Spleen (tissue), 11 donors: ENCODE data around the gene USP2. TPM values are rescaled to one million over a fixed set of nuclear protein-coding genes. Genes with fewer than 3 reads are reported as not detected.
"Not testable (repeated sequence)": the region's sequence is repeated elsewhere in the genome, so short reads cannot be mapped to it uniquely, and the experiment has no call there.

Source experiments
- DNase-seq: peaks from one replicate; pipeline ENCODE4 v3.0.0-alpha.2; 2020
- H3K27ac ChIP-seq, 8 donors: fragments of 200-600 bp; sonication (generic) in 7 of 8; 1 replicate in 4 of 8; 2 replicates in 4 of 8; pipeline versions ENCODE4 v1.5.0 to v1.8.0; 2016 to 2021; ENCODE audit warnings: inconsistent platforms in 4 of 8, mild to moderate bottlenecking in 4 of 8, moderate library complexity in 1 of 8
- H3K27me3 ChIP-seq, 7 donors: fragments of 200-600 bp; sonication (generic) in 6 of 7; replicated peaks in 1 of 7; 1 replicate in 4 of 7; 2 replicates in 3 of 7; pipeline versions ENCODE4 v1.5.0 to v1.8.0; 2016 to 2021; ENCODE audit warnings: inconsistent platforms in 3 of 7, mild to moderate bottlenecking in 1 of 7
- H3K36me3 ChIP-seq, 6 donors: fragments of 200-600 bp; sonication (generic) in 5 of 6; 1 replicate in 4 of 6; 2 replicates in 2 of 6; pipeline versions ENCODE4 v1.5.0 to v1.8.0; 2016 to 2021; ENCODE audit warnings: inconsistent platforms in 2 of 6
- H3K4me1 ChIP-seq, 6 donors: fragments of 200-600 bp; sonication (generic) in 5 of 6; 1 replicate in 3 of 6; 2 replicates in 3 of 6; pipeline versions ENCODE4 v1.5.0 to v1.8.0; 2016 to 2021; ENCODE audit warnings: inconsistent platforms in 3 of 6
- H3K4me3 ChIP-seq, 8 donors: fragments of 200-600 bp; sonication (generic) in 7 of 8; 1 replicate in 4 of 8; 2 replicates in 4 of 8; pipeline versions ENCODE4 v1.5.0 to v1.8.0; 2016 to 2021; ENCODE audit warnings: inconsistent platforms in 4 of 8, mild to moderate bottlenecking in 4 of 8, moderate library complexity in 2 of 8
- H3K9me3 ChIP-seq, 8 donors: fragments of 200-600 bp; sonication (generic) in 7 of 8; 1 replicate in 4 of 8; 2 replicates in 4 of 8; pipeline versions ENCODE4 v1.5.0 to v1.8.0; 2016 to 2021; ENCODE audit warnings: inconsistent platforms in 4 of 8
- POLR2A ChIP-seq, 3 donors: fragments of 450-650 bp; IDR thresholded peaks; one replicate each; pipeline ENCODE4 v1.5.1; 2017; ENCODE audit warnings: antibody characterized with exemption in 3 of 3, mild to moderate bottlenecking in 1 of 3
- POLR2AphosphoS5 ChIP-seq, 3 donors: sonication (generic); formaldehyde crosslinking; IDR thresholded peaks; one replicate each; pipeline ENCODE4 v1.5.1; 2017; ENCODE audit warnings: antibody characterized with exemption in 3 of 3
- WGBS, 5 donors: extraction: QIAGEN DNeasy Blood & Tissue Kit in 3 of 5; methylation state at CpG; one replicate each; pipeline versions ENCODE4 v1.1.5 to v1.1.7; 2013 to 2018; 5-methylcytosine and 5-hydroxymethylcytosine counted together
- intact Hi-C: fragments of 100-400 bp; cut with DNase I; formaldehyde crosslinking; loops from one replicate; pipeline ENCODE4 v1.15.0; 2023; ENCODE audit warnings: low total_unique reads
- polyA plus RNA-seq, 3 donors: library from polyadenylated mRNA; stranded (reverse); fragments of 200-250 nt; gene quantifications; one replicate each; pipeline ENCODE4 v1.2.1, GENCODE V29; 2013
- total RNA-seq, 7 donors: library from RNA; depleted of rRNA in 3 of 7; stranded (reverse); fragments of >200 nt in 3 of 7; fragmentation: NEBNext Ultra II Directional in 4 of 7; extraction: Animal tissue kit (Norgen Biotek cat#: 25700) in 4 of 7; gene quantifications; one replicate each; pipeline versions ENCODE4 v1.1.0 to v1.2.1, GENCODE V29; 2016 to 2021
- TF ChIP-seq, protein P1 (sequence below), 11 experiments: fragments of 200-600 bp in 7 of 11; fragments of 450-650 bp in 4 of 11; sonication (generic) in 4 of 11; IDR thresholded peaks in 8 of 11; conservative IDR thresholded peaks in 3 of 11; 1 replicate in 7 of 11; 2 replicates in 4 of 11; pipeline versions ENCODE4 v1.4.0 to v1.8.0; 2016 to 2021; ENCODE audit warnings: antibody characterized with exemption in 11 of 11, inconsistent platforms in 4 of 11, mild to moderate bottlenecking in 1 of 11
- donor health status: healthy with polysubstance abuse.
- donor health status: DM: no; HTN: no; CAD: no; lungs with moderate emphysema.
- donor health status: DM: no; HTN: no; CAD: no.
- donor health status: Bipolar disorder and iron deficiency.
- donor health status: healthy.
- donor health status: DM: no; HTN: no; CAD: no.
- donor health status: DM: yes; HTN: yes; CAD: no.

The USP2 gene
- total and polyA plus RNA-seq, 10 donors: 0.15 to 0.88 (median 0.45) TPM

DNA sequence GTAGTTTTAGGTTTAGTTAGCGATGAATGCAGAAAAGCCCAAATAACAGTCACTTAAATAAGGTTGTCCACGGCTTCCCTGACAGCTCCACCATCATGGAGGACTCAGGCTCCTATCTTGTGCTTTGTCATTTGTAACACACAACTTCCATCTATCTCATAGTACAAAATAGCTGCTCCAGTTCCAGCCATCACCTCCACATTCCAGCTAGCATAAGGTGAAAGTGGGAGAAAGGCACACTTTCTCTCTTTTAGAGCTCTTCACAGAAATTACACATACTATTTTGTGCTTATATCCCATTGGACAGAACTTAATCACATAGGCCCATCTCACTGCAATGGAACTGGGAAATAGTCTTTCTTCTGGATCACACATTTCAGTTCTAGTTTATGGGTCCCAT is 32.8 kb upstream of the USP2 start:
- intact Hi-C loops: no loop called here
- Histone ChIP-seq H3K27ac (no peak overlapping the region), H3K4me3 (no peak overlapping the region), H3K36me3 (no peaks in the 10 kb centered on the region), H3K27me3 (peaks cover 0 to 10% (median 0%) of the 10 kb centered on the region in 7 donors), H3K4me1 (no peaks in the 10 kb centered on the region), H3K9me3 (peaks cover 0 to 3% (median 0%) of the 10 kb centered on the region in 8 donors)
- no peak for DNase-seq
- TF ChIP-seq, protein P1, sequence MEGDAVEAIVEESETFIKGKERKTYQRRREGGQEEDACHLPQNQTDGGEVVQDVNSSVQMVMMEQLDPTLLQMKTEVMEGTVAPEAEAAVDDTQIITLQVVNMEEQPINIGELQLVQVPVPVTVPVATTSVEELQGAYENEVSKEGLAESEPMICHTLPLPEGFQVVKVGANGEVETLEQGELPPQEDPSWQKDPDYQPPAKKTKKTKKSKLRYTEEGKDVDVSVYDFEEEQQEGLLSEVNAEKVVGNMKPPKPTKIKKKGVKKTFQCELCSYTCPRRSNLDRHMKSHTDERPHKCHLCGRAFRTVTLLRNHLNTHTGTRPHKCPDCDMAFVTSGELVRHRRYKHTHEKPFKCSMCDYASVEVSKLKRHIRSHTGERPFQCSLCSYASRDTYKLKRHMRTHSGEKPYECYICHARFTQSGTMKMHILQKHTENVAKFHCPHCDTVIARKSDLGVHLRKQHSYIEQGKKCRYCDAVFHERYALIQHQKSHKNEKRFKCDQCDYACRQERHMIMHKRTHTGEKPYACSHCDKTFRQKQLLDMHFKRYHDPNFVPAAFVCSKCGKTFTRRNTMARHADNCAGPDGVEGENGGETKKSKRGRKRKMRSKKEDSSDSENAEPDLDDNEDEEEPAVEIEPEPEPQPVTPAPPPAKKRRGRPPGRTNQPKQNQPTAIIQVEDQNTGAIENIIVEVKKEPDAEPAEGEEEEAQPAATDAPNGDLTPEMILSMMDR (IDR thresholded peaks at IDR 0.05 in 8 of 11, conservative IDR thresholded peaks at IDR 0.05 in 3 of 11): no peak
- TF ChIP-seq POLR2AphosphoS5 (IDR thresholded peaks at IDR 0.05): no peak
- TF ChIP-seq POLR2A (IDR thresholded peaks at IDR 0.05): no peak
- WGBS, 5 donors: 82 to 98% (median 91%) methylated on average over 2 of the region's 2 CpGs

DNA sequence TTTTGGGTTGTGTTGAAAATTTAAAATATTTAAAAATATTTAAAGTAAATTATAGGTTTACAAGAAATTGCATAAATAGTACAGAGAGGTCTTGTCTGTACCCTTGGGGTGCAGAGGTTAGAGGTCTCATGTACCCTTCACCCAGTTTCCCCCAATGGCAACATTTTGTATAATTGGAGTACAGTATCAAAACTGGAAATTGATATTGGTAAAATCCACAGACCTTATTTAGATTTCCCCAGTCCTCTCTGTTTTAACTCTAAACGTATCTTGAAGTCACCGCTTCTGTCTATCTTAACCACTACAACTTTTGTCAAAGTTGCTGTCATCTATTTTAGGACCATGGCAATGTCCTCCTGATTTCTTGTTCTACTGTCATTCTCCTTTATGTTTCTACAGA is 30.6 kb upstream of the USP2 start:
- Histone ChIP-seq H3K27me3 (no peaks in the 10 kb centered on the region), H3K9me3 (peaks cover 0 to 3% (median 0%) of the 10 kb centered on the region in 8 donors), H3K27ac (no peak overlapping the region), H3K36me3 (no peaks in the 10 kb centered on the region), H3K4me1 (no peaks in the 10 kb centered on the region), H3K4me3 (no peak overlapping the region)
- intact Hi-C loops: no loop called here
- no peak for TF ChIP-seq POLR2A (IDR thresholded peaks at IDR 0.05)
- TF ChIP-seq, protein P1 (IDR thresholded peaks at IDR 0.05 in 8 of 11, conservative IDR thresholded peaks at IDR 0.05 in 3 of 11): no peak
- no peak for TF ChIP-seq POLR2AphosphoS5 (IDR thresholded peaks at IDR 0.05)
- WGBS, 5 donors: 85 to 100% (median 92%) methylated on average over 2 of the region's 2 CpGs
- no peak for DNase-seq

DNA sequence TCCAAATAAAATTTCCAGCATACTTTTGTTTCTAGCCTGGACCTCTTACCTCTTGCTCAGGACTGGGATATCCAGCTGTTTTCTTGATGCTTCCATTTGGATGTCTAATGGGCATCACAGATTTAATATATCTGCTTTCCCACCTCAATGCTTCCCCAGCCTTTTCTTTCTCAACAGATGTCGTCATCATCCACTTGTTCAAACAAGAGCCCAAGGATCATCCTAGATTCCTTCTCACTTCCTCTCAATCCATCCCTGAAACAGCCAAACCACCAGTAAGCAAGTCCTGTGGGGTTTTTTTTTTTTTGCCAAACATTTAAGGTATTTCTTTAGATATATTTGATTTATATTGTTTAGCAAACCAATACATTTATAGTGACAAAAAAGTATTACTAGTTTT is 29.0 kb upstream of the USP2 start:
- WGBS, 5 donors: 82 to 96% (median 93%) methylated on average over 1 of the region's 1 CpG
- Histone ChIP-seq H3K36me3 (no peaks in the 10 kb centered on the region), H3K9me3 (peaks cover 0 to 3% (median 0%) of the 10 kb centered on the region in 8 donors), H3K27me3 (no peaks in the 10 kb centered on the region), H3K4me1 (no peaks in the 10 kb centered on the region), H3K27ac (no peak overlapping the region), H3K4me3 (no peak overlapping the region)
- no peak for DNase-seq
- intact Hi-C loops: no loop called here
- TF ChIP-seq POLR2AphosphoS5 (IDR thresholded peaks at IDR 0.05): no peak

DNA sequence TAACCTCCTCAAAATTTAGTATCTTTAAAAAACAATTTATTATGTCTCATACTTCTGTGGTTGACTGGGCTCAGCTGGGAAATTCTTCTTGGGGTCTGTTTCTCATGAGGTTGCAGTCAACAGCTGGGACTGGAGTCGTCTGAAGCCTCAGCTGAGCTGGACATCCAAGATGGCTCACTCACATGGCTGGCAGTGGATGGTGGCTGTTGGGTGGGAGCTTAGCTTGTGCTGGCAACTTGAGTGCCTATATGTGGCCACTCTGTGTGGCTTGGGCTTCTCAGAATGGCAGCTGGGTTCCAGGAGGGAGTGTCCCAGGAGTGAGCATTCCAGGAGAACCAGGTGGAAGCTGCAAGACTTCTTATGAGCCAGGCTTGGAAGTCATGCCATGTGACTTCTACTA is 28.2 kb upstream of the USP2 start:
- Histone ChIP-seq H3K27ac (no peak overlapping the region), H3K4me1 (no peaks in the 10 kb centered on the region), H3K4me3 (no peak overlapping the region), H3K27me3 (no peaks in the 10 kb centered on the region), H3K36me3 (no peaks in the 10 kb centered on the region), H3K9me3 (peaks cover 0 to 3% (median 0%) of the 10 kb centered on the region in 8 donors)
- WGBS, 5 donors: 70 to 91% (median 82%) methylated on average over 1 of the region's 1 CpG
- no peak for DNase-seq
- intact Hi-C loops: no loop called here
- TF ChIP-seq POLR2A (IDR thresholded peaks at IDR 0.05) (no peak), POLR2AphosphoS5 (IDR thresholded peaks at IDR 0.05) (no peak)
- TF ChIP-seq, protein P1 (IDR thresholded peaks at IDR 0.05 in 8 of 11, conservative IDR thresholded peaks at IDR 0.05 in 3 of 11): no peak

DNA sequence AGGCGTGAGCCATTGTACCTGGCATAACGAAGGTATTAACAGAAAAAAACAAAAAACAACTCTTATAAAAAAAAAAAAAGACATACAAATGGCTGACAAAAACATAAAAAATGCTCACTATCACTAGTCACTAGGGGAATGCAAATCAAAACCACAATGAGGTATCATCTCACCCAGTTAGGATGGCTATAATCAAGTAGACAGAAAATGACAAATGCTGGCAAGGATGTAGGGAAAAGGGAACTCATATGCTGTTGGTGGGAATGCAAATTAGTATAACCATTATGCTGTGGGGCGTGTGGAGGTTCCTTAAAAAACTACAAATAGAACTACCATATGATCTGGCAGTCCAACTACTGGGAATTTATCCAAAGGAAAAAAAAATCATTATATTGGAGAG is 24.5 kb upstream of the USP2 start:
- no peak overlapping the region for H3K4me3 ChIP-seq
- peaks cover 0 to 15% (median 7%) of the 10 kb centered on the region in 8 donors for H3K9me3 ChIP-seq
- TF ChIP-seq, protein P1 (IDR thresholded peaks at IDR 0.05 in 8 of 11, conservative IDR thresholded peaks at IDR 0.05 in 3 of 11): no peak
- TF ChIP-seq POLR2A (IDR thresholded peaks at IDR 0.05) (no peak), POLR2AphosphoS5 (IDR thresholded peaks at IDR 0.05) (no peak)
- no peak for DNase-seq
- no peaks in the 10 kb centered on the region for H3K4me1 ChIP-seq
- no peaks in the 10 kb centered on the region for H3K27me3 ChIP-seq
- no peaks in the 10 kb centered on the region for H3K36me3 ChIP-seq
- intact Hi-C loops: no loop called here
- H3K27ac ChIP-seq: no peak overlapping the region
- WGBS, 5 donors: 71 to 86% (median 75%) methylated on average over 3 of the region's 3 CpGs

DNA sequence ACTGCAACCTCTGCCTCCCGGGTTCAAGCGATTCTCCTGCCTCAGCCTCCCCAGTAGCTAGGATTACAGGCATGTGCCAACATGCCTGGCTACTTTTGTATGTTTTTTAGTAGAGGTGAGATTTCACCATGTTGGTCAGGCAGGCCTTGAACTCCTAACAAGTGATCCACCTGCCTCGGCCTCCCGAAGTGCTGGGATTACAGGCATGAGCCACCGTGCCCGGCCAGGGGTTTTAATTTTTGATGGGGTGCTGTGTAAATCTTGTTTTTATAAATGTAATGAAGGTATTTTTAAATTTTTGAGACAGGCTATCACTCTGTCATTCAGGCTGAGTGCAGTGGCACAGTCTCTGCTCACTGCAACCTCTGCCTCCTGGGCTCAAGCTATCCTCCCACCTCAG is 24.0 kb upstream of the USP2 start:
- WGBS, 5 donors: 92 to 97% (median 94%) methylated on average over 6 of the region's 6 CpGs
- H3K27ac ChIP-seq, intact Hi-C loops, H3K27me3 ChIP-seq, DNase-seq, H3K36me3 ChIP-seq, H3K4me1 ChIP-seq, H3K4me3 ChIP-seq: not testable (repeated sequence)
- peaks cover 0 to 21% (median 13%) of the 10 kb centered on the region in 8 donors for H3K9me3 ChIP-seq
